HT1080 (cell line): ENCODE results near the gene GPR152. TPM values are rescaled to one million over a fixed set of nuclear protein-coding genes. Genes with fewer than 3 reads are reported as not detected.

Source experiments
- DNase-seq: peaks from one replicate; pipeline ENCODE4 v3.0.0-alpha.2; 2015; ENCODE audit warnings: low read depth
- total RNA-seq: library from RNA; depleted of rRNA; stranded (reverse); fragments of >200 nt; shearing (Covaris generic); gene quantifications from 2 replicates; pipeline ENCODE4 v1.2.3, GENCODE V29; 2014

The GPR152 gene
- total RNA-seq, 1 experiment from 2014 or later: not detected

DNA sequence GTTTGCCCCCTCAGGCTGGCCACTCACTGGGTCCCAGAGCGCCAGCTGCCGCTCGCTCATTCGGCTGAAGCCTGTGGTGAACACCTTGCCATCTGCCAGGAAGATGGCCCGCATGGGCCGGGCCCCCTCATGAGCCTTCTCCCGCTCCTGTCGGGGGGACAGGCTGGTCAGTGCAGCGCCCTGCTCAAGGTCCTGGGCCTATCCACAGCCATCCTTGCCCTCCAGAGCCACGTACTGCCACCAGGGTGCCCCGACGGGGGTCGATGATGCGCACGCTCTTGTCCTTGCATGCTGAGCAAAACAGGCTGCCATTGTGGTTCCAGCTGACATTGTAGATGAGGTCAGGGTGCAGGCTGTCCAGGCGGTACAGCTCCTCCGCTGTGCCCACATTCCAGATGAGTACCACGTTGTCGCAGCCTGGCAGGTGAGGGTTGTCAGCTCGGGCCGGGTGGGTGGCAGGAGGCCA lies 11.4 kb downstream of the GPR152 start:
- no peak for DNase-seq

DNA sequence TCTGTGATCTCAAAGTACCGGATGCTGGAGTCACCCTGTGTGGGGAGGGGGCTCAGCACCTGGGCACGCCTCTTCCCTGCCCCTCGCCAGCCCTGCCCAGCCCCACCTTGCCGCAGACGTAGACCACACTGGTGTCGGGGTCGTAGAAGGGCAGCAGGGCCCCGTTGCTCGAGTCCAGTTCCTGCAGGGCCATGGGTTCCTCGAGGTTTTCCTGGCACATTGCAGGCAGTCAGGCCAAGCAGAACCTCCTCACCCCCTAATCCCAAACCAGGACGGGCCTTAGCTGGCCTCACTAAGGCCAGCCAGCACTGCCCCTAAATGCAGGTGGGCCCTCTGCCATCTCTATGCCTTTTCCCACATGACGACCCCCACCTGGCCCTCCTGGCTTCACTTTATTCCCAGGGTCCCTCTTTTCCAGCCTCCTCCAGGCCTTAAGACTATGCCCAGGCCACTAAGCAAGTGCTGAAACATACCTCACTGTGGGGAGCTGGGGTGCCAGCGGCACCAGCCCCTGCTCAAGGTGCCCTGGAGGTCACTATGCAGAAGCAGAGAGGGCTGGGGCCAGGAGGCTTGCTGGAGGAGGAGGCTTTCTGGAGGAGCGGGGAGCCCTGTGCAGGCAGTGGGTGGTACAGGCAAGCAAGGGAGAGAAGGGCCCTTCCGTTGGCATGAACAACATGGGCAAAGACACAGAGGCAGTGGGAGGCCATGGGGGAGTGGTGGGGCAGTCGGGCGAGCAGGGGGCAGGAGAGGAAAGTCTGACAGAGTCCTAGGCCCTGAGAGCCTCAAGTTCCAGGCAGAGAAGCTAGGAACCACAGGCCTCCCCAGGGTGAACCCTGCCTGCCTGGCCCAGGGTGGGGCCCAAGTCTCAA lies 12.1 kb downstream of the GPR152 start:
- DNase-seq: no peak

DNA sequence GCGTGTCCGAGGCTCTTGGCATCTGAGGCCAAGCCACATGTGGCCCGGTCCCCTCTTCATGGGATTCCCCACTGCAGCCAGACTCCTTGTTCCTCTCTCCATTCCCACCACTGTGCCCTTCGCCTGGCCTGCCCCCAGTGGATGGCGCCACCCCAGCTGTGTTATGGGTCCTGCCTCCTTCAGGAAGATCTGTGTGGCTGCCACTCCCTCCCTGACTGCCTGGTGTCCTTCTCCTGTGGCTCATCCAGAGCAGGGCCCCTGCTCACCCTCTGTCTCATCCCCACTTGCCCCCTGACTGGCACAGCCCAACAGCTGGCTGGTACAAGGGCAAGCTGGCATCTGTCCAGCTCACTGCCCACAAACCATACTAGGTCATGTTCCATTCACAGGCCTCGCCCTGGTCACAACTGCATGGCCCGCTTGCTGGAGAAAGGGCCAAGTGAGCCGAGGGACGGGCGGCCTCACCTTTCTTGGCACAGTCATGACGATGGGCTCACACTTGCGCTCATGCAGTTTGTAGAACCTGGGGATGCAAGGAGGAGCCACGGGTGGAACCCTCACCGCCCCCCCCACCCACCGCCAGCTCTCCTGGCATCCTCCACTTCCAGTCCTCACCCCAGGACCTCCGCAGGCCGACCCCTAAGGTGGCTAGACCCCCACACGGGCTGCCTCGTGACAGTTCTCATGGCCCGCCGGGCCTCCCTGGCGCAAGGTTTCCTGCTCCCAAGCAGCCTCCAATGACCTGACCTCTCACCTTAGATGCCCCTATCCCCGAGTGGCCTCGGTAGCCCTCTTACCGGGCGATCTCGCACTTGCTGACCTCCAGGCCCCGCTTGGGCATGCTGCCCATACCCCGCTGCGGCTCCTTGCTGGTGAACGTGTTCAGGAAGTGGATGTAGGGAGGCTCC lies 13.0 kb downstream of the GPR152 start:
- peak; percentile 48 for DNase-seq

- DNase-seq: no peak
Measured at GRCh38 chr11:67438158-67438902, 14.2 kb downstream of the GPR152 start.

DNA sequence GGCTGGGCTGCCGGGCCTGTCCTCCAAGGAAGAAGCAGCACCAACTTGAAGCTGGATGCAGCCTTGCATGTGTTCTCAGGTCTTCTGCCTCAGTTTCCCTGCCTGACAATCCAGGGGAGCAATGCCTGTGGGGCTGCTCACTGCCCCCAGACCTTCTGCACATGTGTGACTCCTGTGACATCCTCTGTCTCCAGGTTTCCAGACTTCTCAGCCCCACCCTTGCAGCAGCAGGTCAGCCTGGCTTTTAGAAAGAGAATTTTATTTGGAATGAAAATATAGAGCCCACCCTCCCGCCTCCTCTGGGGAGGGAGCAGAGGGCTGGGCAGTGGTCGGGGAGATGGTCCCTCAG lies 14.7 kb downstream of the GPR152 start:
- DNase-seq: no peak

DNA sequence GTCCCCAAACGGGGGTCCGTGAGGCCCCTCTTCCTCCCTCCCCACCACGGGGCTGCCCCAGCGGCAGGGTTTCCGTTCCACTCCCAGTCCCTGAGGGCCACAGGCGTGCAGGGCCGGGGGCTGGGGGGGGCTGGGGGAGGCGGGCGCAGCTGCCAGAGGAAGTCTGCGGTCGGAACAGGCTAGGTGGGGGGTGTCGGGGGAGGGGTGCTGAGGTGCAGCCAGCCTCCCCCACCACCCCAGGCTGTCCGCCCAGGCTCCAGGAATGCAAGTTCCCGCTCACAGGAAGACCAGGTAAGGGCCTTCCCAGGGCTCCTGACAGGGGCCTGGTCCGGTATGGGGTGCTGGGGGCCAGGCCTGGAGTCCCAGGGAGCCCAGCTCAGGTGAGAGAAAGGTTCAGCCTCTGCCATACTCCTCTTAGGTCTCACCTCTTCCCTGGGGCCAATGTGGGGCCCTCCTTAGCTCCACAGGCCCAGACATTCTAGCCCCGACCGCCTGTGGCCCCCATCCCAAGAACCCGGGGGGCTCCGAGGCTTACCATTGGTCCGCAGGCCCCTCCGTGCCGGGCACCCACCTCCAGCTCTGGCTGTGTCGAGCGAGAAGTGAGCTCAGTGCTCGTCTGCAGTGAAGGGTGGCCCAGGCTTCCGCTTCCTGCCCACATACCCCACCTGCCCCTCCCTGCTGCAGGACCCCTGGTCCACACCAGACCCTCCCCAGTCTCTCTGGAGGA lies 15.3 kb downstream of the GPR152 start, which contains the start of gene PTPRCAP:
TSS of gene PTPRCAP (minus strand) at position 601 of the 727 bp plus-strand sequence. CDS start at position 538, 63 bp downstream.
- DNase-seq: no peak

DNA sequence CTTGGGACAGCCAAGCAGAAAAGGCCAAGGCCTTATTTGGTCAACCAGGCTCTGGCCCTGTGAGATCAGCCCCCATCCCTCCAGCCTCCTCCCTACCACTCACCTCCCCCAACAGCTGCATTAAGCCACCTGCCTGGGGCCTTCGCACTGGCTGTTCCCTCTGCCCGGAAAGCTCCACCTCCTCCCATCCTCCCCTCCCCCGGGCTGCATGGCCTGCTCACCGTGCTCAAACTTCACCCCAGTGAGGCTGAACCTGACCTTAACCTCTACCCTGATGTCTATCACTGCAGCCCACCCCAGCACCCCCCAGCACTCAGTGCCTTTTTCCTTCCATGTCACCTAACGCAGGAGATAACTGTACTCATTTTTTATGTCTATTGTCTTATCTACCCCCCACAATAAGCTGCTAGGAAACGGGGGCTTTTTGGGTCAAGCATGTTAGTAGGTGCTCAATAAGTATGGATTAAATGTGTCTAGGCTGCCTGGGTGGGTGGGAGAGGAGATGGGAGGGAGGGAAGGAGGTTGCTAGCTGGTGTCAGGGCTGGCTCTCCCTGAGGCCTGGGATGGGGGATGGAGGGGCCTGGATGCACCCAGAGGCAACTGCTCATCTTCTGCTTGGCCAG lies 16.0 kb downstream of the GPR152 start:
- DNase-seq: no peak

- DNase-seq: no peak
Measured at GRCh38 chr11:67435727-67436458, 16.6 kb downstream of the GPR152 start.

GRCh38 chr11:67435031-67435726 lies 17.4 kb downstream of the GPR152 start:
- no peak for DNase-seq

DNA sequence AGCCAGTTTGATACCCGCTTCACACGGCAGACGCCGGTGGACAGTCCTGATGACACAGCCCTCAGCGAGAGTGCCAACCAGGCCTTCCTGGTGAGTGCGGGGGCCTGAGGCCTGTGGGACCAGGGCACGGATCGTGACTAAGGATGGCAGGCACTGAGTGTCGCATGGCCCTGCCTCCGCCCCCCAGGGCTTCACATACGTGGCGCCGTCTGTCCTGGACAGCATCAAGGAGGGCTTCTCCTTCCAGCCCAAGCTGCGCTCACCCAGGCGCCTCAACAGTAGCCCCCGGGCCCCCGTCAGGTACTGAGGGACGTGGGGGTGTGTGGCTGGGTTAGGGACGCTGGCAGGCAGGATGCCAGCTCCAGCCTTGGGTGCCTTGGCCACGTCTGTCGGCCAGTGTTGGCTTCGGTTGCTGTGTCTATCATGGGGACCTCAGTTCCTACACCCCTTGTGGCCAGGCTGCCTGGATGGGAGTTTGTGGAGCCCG lies 18.1 kb downstream of the GPR152 start:
- no peak for DNase-seq

GRCh38 chr11:67433536-67434394 lies 18.8 kb downstream of the GPR152 start:
- no peak for DNase-seq

GRCh38 chr11:67432655-67433349 lies 19.7 kb downstream of the GPR152 start:
- DNase-seq: no peak

DNA sequence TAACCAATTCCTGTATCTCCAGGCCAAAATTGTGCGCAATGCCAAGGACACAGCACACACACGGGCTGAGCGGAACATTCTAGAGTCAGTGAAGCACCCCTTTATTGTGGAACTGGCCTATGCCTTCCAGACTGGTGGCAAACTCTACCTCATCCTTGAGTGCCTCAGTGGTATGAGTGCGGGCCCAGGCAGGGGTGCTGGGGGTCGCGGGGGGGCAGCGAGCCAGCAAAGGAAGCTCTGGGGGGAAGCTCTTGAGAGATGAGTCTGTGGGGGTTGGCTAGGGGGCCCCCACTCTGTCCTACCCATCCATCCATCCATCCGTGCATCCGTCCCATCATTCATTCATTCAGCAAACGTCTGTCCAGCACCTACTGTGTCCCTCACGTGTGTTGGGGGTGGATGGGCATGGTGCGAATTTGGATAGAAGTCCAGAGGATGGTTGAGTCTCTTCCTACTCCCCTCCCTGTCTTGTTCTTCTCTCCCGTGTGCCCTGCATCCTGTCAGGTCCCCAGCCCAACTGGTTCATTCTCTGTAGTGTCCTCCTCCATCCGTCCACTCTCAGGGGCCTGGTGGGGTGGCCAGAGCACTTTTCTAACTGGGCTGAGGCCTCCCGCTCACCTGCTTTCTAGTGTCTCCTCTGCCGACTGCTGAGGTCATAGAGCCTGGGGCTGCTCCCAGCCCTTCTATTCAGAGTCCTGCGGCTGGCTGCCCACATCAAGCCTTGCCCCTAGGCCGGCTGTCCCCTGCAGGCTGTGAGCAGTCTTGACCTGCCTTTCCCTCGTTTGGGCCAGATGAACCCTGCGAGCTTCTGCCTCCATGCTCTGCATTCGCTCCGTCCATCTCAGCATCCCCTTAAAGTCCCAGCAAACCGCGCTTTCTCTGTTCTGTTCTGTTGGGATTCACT lies 20.9 kb downstream of the GPR152 start:
- DNase-seq: no peak

DNA sequence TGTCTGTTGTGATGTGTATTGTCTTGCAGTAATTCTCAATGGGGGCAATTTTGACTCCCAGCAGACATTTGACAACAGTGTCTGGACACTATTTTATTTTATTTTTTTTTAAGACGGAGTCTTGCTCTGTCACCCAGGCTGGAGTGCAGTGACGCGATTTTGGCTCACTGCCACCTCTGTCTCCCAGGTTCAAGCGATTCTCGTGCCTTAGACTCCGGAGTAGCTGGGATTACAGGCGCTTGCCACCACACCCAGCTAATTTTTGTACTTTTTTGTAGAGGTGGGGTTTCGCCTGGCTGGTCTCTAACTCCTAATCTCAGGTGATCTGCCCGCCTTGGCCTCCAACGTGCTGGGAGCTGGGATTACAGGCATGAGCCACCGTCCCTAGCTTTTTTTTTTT lies 22.8 kb downstream of the GPR152 start:
- no peak for DNase-seq

DNA sequence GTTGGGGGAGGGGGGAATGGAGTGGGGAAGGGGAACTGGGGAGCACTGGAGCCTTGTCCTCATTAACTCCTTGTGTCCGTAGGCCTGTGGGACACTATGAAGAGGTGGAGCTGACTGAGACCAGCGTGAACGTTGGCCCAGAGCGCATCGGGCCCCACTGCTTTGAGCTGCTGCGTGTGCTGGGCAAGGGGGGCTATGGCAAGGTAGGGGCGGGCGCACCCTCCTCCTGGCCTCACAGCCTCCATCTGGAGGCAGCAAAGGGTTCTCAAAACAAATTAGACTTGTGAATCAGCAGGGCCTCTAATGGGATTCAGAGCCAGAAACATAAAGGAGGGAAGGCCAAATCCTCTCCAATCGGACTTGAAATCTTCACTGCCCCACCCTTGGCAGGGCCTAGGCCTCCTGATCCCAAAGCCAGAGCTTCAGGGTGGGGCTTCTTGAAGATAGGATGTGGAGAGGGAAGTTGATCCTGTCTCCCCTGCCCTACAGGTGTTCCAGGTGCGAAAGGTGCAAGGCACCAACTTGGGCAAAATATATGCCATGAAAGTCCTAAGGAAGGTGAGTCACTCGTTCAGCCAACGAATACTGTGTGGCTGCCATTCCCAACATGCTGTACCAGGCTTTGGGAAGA lies 23.4 kb downstream of the GPR152 start:
- no peak for DNase-seq
